Measurements from ENCODE around the gene HOXC9.

DNA sequence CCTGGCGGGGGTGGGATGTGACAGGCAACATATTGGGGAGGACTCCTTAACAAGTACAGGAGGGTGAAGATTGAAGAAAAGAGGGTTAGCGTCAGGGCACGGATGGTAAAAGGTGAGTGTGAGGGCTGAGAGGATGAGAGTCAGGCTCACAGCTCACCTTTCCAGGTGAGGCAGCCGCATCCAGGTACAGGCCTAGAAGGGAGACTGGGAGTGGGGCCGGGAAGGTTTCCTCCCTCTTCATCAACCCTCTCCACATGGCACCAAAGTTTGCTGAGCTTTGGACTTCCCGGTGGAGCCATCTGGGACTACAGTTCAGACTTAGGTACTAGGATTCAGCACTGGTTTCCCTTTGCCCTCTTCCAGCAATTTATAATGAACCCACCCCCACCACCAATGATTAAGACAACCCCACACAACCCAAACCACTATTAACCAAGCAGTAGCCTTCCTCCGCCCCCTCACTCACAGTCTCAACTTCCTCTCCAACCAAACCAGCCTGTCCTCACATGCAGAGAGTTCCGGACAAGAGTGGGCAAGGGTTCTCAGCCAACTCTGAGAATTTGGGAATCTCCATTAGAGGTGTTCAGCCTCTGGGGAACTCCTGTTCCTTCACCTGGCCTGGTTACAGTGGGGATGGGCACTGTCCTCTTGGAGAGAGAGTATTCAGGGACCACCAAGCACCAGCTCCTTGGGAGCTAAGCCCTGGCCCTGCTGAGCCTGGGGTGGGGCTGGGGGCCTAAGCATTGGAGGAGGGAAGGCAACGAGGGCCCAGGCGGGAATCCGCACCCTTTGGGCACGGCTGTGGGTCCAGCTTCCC, 51.3 kb downstream of the HOXC9 start:
- no peak for TF ChIP-seq ZNF37A (tag by site-specific recombination; IDR thresholded peaks at IDR 0.05)
- TF ChIP-seq, protein P1, sequence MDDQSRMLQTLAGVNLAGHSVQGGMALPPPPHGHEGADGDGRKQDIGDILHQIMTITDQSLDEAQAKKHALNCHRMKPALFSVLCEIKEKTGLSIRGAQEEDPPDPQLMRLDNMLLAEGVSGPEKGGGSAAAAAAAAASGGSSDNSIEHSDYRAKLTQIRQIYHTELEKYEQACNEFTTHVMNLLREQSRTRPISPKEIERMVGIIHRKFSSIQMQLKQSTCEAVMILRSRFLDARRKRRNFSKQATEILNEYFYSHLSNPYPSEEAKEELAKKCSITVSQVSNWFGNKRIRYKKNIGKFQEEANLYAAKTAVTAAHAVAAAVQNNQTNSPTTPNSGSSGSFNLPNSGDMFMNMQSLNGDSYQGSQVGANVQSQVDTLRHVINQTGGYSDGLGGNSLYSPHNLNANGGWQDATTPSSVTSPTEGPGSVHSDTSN (CRISPR knock-in tag; IDR thresholded peaks at IDR 0.05) = no peak
- TF ChIP-seq ZNF350 (tag by site-specific recombination; IDR thresholded peaks at IDR 0.05) = no peak
- TF ChIP-seq ZBTB20 (tag by site-specific recombination; IDR thresholded peaks at IDR 0.05) = peak; percentile 43
- TF ChIP-seq ZNF501 (tag by site-specific recombination; IDR thresholded peaks at IDR 0.05) = no peak
- no peak for TF ChIP-seq ZNF621 (tag by site-specific recombination; IDR thresholded peaks at IDR 0.05)
- TF ChIP-seq, protein P2, sequence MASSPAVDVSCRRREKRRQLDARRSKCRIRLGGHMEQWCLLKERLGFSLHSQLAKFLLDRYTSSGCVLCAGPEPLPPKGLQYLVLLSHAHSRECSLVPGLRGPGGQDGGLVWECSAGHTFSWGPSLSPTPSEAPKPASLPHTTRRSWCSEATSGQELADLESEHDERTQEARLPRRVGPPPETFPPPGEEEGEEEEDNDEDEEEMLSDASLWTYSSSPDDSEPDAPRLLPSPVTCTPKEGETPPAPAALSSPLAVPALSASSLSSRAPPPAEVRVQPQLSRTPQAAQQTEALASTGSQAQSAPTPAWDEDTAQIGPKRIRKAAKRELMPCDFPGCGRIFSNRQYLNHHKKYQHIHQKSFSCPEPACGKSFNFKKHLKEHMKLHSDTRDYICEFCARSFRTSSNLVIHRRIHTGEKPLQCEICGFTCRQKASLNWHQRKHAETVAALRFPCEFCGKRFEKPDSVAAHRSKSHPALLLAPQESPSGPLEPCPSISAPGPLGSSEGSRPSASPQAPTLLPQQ (tag by site-specific recombination; IDR thresholded peaks at IDR 0.05) = no peak
- TF ChIP-seq HOXA7 (CRISPR knock-in tag; IDR thresholded peaks at IDR 0.05; ENCODE audit: borderline replicate concordance) = no peak
- TF ChIP-seq, protein P3, sequence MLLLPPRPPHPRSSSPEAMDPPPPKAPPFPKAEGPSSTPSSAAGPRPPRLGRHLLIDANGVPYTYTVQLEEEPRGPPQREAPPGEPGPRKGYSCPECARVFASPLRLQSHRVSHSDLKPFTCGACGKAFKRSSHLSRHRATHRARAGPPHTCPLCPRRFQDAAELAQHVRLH (tag by site-specific recombination; IDR thresholded peaks at IDR 0.05) = 0 out of 2 replicates have a peak, but pooled peaks have one; percentile 14
- TF ChIP-seq ZNF274 (IDR thresholded peaks at IDR 0.05; ENCODE audit: low read length) = no peak
- no peak for TF ChIP-seq ZNF274 (tag by site-specific recombination; IDR thresholded peaks at IDR 0.05; ENCODE audit: borderline replicate concordance)
- TF ChIP-seq ZBTB21 (tag by site-specific recombination; IDR thresholded peaks at IDR 0.05) = no peak
- TF ChIP-seq SCRT2 (tag by site-specific recombination; IDR thresholded peaks at IDR 0.05) = no peak
- peak; percentile 72 for TF ChIP-seq OSR2 (tag by site-specific recombination; IDR thresholded peaks at IDR 0.05)
- TF ChIP-seq, protein P4, sequence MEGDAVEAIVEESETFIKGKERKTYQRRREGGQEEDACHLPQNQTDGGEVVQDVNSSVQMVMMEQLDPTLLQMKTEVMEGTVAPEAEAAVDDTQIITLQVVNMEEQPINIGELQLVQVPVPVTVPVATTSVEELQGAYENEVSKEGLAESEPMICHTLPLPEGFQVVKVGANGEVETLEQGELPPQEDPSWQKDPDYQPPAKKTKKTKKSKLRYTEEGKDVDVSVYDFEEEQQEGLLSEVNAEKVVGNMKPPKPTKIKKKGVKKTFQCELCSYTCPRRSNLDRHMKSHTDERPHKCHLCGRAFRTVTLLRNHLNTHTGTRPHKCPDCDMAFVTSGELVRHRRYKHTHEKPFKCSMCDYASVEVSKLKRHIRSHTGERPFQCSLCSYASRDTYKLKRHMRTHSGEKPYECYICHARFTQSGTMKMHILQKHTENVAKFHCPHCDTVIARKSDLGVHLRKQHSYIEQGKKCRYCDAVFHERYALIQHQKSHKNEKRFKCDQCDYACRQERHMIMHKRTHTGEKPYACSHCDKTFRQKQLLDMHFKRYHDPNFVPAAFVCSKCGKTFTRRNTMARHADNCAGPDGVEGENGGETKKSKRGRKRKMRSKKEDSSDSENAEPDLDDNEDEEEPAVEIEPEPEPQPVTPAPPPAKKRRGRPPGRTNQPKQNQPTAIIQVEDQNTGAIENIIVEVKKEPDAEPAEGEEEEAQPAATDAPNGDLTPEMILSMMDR (tag by site-specific recombination; IDR thresholded peaks at IDR 0.05) = no peak

Data from HEK293 (cell line).